DND-41 (cell line): ENCODE data around the gene MROH2A.
"Not testable (repeated sequence)": the region's sequence is repeated elsewhere in the genome, so short reads cannot be mapped to it uniquely, and the experiment has no call there.

Experiments used
- ATAC-seq: fragments of 200-7000 bp; cut with Tn5 transposase; 3 replicates; pipeline ENCODE4 v1.9.1; 2021; ENCODE audit warnings: low read depth; ENCODE audit not compliant: insufficient read depth
- DNase-seq: peaks from one replicate; pipeline ENCODE4 v3.0.0-alpha.2; 2020
- H2AFZ ChIP-seq: 2 replicates; pipeline ENCODE4 v1.6.0; 2012; ENCODE audit warnings: low read depth, low read length
- H3K27ac ChIP-seq: 2 replicates; pipeline ENCODE4 v1.5.1; 2012; ENCODE audit warnings: low read length, inconsistent platforms
- H3K27me3 ChIP-seq: fragments of 200-600 bp; sonication (generic); 2 replicates; pipeline ENCODE4 v1.6.0; 2012; ENCODE audit warnings: low read length, mild to moderate bottlenecking, inconsistent platforms; ENCODE audit not compliant: insufficient read depth, poor library complexity
- H3K36me3 ChIP-seq: 2 replicates; pipeline ENCODE4 v1.5.1; 2012; ENCODE audit warnings: low read length, inconsistent platforms; ENCODE audit not compliant: insufficient read depth
- H3K4me1 ChIP-seq: 2 replicates; pipeline ENCODE4 v1.5.1; 2012; ENCODE audit warnings: mild to moderate bottlenecking, low read length; ENCODE audit not compliant: insufficient read depth
- H3K4me2 ChIP-seq: 2 replicates; pipeline ENCODE4 v1.6.0; 2012; ENCODE audit warnings: mild to moderate bottlenecking, moderate library complexity, low read length, inconsistent platforms; ENCODE audit not compliant: insufficient read depth
- H3K4me3 ChIP-seq, 2 experiments: fragments of 200-600 bp in 1 of 2; shearing (Covaris generic) in 1 of 2; 2 replicates each; pipeline ENCODE4 v1.5.1; 2012 to 2016; ENCODE audit warnings: inconsistent platforms in 2 of 2, low read length in 2 of 2, mild to moderate bottlenecking in 2 of 2, low read depth in 1 of 2, moderate library complexity in 1 of 2
- H3K79me2 ChIP-seq: 2 replicates; pipeline ENCODE4 v1.6.0; 2012; ENCODE audit warnings: low read length, inconsistent platforms; ENCODE audit not compliant: insufficient read depth
- H3K9ac ChIP-seq: 2 replicates; pipeline ENCODE4 v1.6.0; 2012; ENCODE audit warnings: low read depth, mild to moderate bottlenecking, inconsistent platforms, low read length, moderate library complexity
- H3K9me3 ChIP-seq: 2 replicates; pipeline ENCODE4 v1.5.1; 2012; ENCODE audit warnings: low read length, moderate library complexity, mild to moderate bottlenecking, inconsistent platforms; ENCODE audit not compliant: insufficient read depth, severe bottlenecking
- H4K20me1 ChIP-seq: 2 replicates; pipeline ENCODE4 v1.6.0; 2012; ENCODE audit warnings: low read length; ENCODE audit not compliant: insufficient read depth
- EZH2 ChIP-seq: IDR thresholded peaks from 3 replicates; pipeline ENCODE4 v1.6.1; 2012; ENCODE audit warnings: borderline replicate concordance, low read depth, mild to moderate bottlenecking, moderate library complexity, low read length, inconsistent platforms; ENCODE audit not compliant: severe bottlenecking
- TF ChIP-seq, protein P1 (sequence below): IDR thresholded peaks from 2 replicates; pipeline ENCODE4 v1.5.1; 2012; ENCODE audit warnings: borderline replicate concordance, low read length, moderate library complexity, mild to moderate bottlenecking; ENCODE audit not compliant: poor library complexity, severe bottlenecking; ENCODE audit errors: extremely low read depth

MROH2A gene, protein sequence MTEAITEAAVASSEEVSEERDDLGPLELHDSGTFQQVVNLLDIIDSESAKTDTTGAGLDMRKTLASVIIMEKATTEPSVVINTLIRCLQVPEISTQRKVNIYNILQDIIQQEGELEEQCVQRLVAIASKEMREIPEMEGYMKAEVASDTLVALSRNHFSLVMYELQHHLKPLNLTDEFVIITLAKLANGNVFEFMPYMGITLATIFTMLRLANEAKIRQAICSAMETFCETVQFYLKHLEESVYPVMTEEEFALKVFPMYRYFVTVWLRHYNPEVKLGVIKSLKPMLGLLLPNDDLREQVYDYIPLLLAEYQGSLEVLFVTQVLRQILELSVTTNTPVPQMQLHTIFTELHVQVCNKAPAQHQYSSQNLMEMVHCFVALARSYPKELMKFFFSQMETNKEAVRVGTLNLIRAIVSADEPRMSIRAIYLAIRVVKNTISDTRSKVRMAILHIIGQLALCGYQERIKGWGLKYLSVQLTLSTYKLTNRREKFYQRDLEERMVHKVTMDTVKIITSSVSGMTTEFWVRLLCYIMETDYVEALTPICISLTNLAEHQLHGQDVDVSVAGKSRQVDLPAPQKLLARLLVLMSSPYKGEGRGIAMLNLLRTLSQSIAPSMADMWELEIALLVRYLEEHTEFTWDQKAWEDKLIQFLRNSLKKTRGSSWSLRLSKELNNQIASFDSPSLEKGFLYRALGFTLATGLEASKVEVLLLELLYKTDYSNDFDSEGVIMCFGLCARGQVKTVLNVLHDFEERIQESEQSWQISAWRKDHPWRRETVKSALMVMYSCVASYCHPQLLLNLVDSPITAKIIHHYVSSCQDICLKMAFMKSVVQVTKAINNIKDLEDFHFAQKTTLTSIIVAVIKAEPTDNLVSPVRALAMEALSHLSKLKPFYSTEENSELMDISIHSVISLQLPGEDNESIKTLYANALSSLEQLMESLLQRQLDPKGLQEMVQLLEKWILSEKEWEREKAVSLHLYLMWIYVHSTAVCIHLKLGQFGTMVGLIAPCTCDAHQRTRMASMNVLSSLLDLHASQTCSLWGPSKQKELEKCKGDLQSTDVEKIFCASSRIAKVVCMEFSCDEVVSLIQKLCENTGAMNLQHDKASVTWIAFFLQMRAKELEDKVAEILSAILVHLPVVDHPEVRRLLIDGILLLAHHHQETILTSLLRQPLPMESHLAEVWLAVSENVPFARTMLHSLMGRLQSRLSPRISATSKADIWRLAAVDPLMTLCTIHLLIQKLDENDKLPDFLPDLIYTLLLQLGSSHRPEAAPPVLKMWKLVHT (N-terminal part only)

GRCh38 chr2:233778030-233778429 lies at the start of gene MROH2A:
TSS of gene MROH2A (plus strand) at chr2:233778330. CDS start at chr2:233779359, 1,029 bp downstream.
- TF ChIP-seq, protein P1, sequence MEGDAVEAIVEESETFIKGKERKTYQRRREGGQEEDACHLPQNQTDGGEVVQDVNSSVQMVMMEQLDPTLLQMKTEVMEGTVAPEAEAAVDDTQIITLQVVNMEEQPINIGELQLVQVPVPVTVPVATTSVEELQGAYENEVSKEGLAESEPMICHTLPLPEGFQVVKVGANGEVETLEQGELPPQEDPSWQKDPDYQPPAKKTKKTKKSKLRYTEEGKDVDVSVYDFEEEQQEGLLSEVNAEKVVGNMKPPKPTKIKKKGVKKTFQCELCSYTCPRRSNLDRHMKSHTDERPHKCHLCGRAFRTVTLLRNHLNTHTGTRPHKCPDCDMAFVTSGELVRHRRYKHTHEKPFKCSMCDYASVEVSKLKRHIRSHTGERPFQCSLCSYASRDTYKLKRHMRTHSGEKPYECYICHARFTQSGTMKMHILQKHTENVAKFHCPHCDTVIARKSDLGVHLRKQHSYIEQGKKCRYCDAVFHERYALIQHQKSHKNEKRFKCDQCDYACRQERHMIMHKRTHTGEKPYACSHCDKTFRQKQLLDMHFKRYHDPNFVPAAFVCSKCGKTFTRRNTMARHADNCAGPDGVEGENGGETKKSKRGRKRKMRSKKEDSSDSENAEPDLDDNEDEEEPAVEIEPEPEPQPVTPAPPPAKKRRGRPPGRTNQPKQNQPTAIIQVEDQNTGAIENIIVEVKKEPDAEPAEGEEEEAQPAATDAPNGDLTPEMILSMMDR, result no peak
- no peak for TF ChIP-seq EZH2

GRCh38 chr2:233728723-233729301 lies 49.3 kb upstream of the MROH2A start, which contains the start of gene UGT1A3:
TSS of gene UGT1A3 (plus strand) at chr2:233729042. CDS start at chr2:233729127, 85 bp downstream.
- H3K9ac ChIP-seq, result no peak within 1 kb of the TSS
- H3K4me3 ChIP-seq, result no peak within 1 kb of the TSS
- no peak for TF ChIP-seq EZH2
- TF ChIP-seq, protein P1, result no peak
- H3K27me3 ChIP-seq, result no peaks in the 10 kb centered on the region
- H3K36me3 ChIP-seq, result no peaks in the 10 kb centered on the region
- no peak within 1 kb of the TSS for H3K27ac ChIP-seq
- ATAC-seq (no peak), DNase-seq (no peak)
- no peaks in the 10 kb centered on the region for H4K20me1 ChIP-seq
- H3K9me3 ChIP-seq, result no peaks in the 10 kb centered on the region
- H2AFZ ChIP-seq, result no peak within 1 kb of the TSS
- H3K4me1 ChIP-seq, result no peaks in the 10 kb centered on the region
- no peak within 1 kb of the TSS for H3K4me2 ChIP-seq
- no peaks in the 10 kb centered on the region for H3K79me2 ChIP-seq

More at GRCh38 chr2:233778030-233778429, at the start of gene MROH2A:
- no peak for DNase-seq
- no peaks in the 10 kb centered on the region for H3K79me2 ChIP-seq
- no peak within 1 kb of the TSS for H3K4me2 ChIP-seq
- H3K27ac ChIP-seq, result no peak within 1 kb of the TSS
- H3K4me1 ChIP-seq, result no peaks in the 10 kb centered on the region
- no peak within 1 kb of the TSS for H3K4me3 ChIP-seq
- no peaks in the 10 kb centered on the region for H3K27me3 ChIP-seq
- no peak within 1 kb of the TSS for H2AFZ ChIP-seq
- no peak for ATAC-seq
- H3K36me3 ChIP-seq, result no peaks in the 10 kb centered on the region
- no peak within 1 kb of the TSS for H3K9ac ChIP-seq
- no peaks in the 10 kb centered on the region for H3K9me3 ChIP-seq
- no peaks in the 10 kb centered on the region for H4K20me1 ChIP-seq

DNA sequence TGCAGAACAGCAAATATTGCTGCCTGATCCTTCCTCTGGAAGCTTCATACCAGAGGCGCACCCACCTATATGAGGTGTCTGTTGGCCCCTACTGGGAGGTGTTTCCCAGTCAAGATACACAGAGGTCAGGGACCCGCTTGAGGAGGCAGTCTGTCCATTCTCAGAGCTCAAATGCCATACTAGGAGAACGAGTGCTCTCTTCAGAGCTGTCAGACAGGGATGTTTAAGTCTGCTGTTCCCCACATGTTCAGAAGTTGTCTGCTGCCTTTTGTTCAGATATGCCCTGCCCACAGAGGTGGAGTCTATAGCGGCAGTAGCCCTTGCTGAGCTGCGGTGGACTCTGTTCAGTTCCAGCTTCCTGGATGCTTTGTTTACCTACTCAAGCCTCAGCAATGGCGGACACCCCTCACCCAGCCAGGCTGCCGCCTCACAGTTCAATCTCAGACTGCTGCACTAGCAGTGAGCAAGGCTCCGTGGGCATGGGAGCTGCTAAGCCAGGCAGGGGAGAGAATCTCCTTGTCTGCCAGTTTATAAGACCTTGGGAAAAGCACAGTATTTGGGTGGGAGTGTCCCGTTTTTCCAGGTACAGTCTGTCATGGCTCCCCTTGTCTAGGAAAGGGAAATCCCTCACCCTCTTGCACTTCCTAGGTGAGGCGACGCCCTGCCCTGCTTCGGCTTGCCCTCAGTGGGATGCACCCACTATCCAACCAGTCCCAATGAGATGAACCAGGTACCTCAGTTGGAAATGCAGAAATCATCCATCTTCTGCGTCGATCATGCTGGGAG lies 41.1 kb upstream of the MROH2A start:
- H3K9me3 ChIP-seq, ATAC-seq, H2AFZ ChIP-seq, H3K4me1 ChIP-seq, H3K27me3 ChIP-seq, H3K36me3 ChIP-seq, H4K20me1 ChIP-seq, H3K9ac ChIP-seq, DNase-seq, H3K27ac ChIP-seq, H3K4me3 ChIP-seq, H3K4me2 ChIP-seq, H3K79me2 ChIP-seq: not testable (repeated sequence)
